Mucosa of rectum (tissue), 2 donors: ENCODE results near the gene OXER1.

ENCODE experiments used
- H3K27ac ChIP-seq, 2 donors: one replicate each; pipeline ENCODE4 v1.7.0; 2013; ENCODE audit warnings: inconsistent platforms in 2 of 2, low read depth in 2 of 2, low read length in 2 of 2
- H3K27me3 ChIP-seq, 2 donors: one replicate each; pipeline ENCODE4 v1.7.0; 2013; ENCODE audit warnings: low read length in 2 of 2; ENCODE audit not compliant: control insufficient read depth in 2 of 2, insufficient read depth in 2 of 2
- H3K36me3 ChIP-seq, 2 donors: one replicate each; pipeline ENCODE4 v1.7.0; 2013; ENCODE audit warnings: low read length in 2 of 2; ENCODE audit not compliant: control insufficient read depth in 2 of 2, insufficient read depth in 2 of 2
- H3K4me1 ChIP-seq, 2 donors: one replicate each; pipeline ENCODE4 v1.7.0; 2013; ENCODE audit warnings: low read length in 2 of 2, mild to moderate bottlenecking in 1 of 2; ENCODE audit not compliant: control insufficient read depth in 2 of 2, insufficient read depth in 2 of 2
- H3K4me3 ChIP-seq, 2 donors: one replicate each; pipeline ENCODE4 v1.7.0; 2013; ENCODE audit warnings: low read length in 2 of 2
- H3K9ac ChIP-seq, 2 donors: one replicate each; pipeline ENCODE4 v1.7.0; 2013; ENCODE audit warnings: low read length in 2 of 2, low read depth in 1 of 2, mild to moderate bottlenecking in 1 of 2
- H3K9me3 ChIP-seq, 2 donors: one replicate each; pipeline ENCODE4 v1.7.0; 2013; ENCODE audit warnings: low read length in 2 of 2; ENCODE audit not compliant: control insufficient read depth in 2 of 2
- donor health status: healthy.
- donor health status: Normal muscosa, but diverticular disease.

OXER1 gene

DNA sequence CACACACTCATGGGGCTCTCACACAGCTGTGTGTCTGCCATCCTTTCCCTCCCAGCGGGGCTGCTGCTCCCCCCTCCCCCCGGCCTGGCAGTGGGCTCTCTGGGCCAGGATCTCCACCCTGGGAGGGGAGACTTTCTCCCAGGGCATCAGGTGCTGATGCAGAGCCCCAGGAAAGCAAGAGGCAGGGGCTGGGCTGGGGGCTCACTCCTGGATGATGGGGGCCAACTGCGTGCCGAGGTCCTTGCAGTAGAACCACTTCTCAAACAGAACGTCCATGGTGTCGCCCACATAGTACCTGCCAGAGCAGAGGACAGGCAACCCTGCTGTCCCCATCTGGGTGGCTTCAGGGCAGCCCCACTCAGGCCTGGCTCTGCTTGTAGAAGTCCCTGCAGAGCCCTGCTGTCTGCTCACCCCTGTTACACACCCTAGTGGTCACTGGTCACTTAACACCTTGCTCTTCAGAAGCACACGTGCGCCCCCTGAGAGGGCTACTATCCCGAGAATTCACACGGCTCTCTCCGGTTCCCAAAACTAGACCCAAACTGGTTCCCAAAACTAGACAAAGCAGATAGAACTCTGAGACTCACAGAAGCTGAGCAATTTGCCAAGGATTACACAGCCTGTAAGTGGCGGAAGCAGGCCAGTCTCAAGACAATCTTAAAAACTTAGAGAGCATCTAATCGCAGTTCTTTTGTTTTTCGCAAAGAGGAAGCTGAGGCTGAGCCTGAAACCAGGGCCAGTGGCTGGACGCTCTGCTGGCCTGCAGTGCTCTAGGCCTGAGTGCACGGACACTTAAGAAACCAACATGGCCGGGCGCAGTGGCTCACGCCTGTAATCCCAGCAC lies 6.6 kb upstream of the OXER1 start:
- Histone ChIP-seq H3K9me3 (no peaks in the 10 kb centered on the region), H3K4me3 (no peak overlapping the region), H3K36me3 (no peaks in the 10 kb centered on the region), H3K9ac (no peak overlapping the region), H3K27ac (no peak overlapping the region), H3K27me3 (no peaks in the 10 kb centered on the region), H3K4me1 (no peaks in the 10 kb centered on the region)

DNA sequence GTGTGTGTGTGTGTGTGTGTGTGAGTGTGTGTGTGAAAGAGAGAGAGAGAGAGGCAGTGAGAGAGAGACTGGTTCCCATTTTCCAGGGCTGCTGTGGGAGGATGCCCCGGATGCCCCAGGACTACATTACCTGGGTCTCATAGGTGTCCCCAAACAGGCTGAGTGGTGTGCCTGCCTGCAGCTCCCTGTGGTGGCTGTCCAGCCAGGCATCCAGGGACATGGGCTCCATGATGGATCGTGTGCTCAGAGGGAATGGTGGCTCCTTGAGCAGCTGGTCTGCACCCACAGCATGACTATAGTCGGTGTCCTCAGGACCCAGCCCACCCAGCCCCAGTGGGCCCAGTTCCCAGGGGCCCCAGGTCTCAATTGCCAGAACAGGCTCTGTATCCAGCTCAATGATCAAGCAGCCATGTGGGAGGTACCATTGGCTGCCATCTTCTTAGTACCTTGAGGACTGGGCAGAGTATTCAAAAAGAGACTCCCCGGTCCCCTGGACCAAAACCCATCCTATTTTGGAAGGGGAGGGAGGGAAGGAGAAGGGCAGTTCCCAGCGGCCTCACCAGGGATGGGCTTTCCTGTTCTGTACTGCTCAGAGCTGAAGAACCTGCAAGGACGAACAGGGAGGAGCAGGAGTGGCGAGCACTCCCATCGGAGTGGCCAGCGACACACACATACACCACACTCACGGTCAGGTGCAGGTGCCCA lies 5.8 kb upstream of the OXER1 start:
- H3K27me3 ChIP-seq, result no peaks in the 10 kb centered on the region
- H3K27ac ChIP-seq, result no peak overlapping the region
- no peak overlapping the region for H3K9ac ChIP-seq
- no peak overlapping the region for H3K4me3 ChIP-seq
- no peaks in the 10 kb centered on the region for H3K36me3 ChIP-seq
- no peaks in the 10 kb centered on the region for H3K4me1 ChIP-seq
- H3K9me3 ChIP-seq, result no peaks in the 10 kb centered on the region

DNA sequence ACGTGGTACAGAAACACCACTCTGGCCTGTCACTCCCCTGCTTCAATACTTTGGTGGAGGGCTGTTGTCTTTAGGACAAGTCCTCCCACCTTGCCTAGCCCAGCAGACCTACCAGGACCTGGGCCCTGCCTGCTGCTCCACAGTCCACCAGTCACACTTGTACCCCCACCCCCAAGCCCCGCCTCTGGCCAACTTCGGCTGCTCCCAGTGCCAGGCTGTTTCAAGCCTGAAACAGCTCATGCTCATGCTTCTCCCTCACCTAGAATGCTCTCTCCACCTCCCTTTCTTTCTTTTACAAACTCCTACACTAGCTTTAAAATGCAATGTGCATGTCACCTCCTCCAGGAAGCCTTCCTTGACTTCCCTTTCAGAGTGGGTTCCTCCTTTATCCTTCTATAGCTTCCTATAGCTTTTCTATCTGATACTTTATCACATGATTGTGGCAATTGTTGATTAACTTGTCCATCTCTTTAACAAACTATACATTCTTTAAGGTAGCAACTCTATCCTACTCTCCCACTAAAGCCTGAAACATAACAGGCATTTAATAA lies 4.8 kb upstream of the OXER1 start:
- Histone ChIP-seq H3K9ac (no peak overlapping the region), H3K4me3 (no peak overlapping the region), H3K9me3 (no peaks in the 10 kb centered on the region), H3K4me1 (no peaks in the 10 kb centered on the region), H3K27ac (no peak overlapping the region), H3K36me3 (no peaks in the 10 kb centered on the region), H3K27me3 (no peaks in the 10 kb centered on the region)

DNA sequence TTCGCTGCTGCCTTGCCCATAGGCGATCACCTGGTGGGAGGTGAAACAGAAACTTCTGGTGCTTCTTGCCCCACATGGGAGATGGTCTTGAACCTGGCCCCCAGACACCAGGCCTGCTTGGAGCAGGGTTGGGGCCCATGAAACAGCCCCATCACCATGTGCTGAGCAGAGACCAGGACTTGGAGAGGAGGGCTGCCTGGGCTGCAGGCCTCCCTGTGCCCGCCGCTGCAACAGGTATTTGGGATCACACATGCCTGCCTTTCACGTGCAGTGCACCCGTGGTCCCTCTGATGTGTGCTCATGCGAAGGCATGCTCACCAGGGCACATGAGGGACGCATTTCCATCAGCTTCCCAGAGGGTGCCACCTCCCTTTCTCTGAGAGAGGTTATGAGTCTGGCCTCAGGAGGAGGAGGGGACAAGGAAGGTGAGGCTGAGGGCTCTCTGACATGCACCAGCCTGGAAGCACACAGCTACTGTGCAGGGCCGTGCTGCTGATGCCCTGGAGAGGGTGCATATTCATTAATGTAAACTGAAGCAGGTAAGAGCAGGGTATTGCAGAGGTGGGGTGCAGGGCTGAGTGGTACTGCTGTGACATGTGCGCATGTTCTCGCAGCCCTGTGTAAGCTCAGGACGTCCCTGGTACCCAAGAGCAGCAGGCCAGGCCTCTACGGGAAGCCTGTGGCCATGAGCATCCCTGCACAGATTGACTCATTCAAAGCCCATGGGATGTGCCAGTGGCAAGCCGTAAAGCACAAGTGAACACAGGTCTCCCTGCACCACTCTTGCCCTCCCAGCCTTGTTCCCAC lies 4.2 kb upstream of the OXER1 start:
- Histone ChIP-seq H3K4me3 (no peak overlapping the region), H3K36me3 (no peaks in the 10 kb centered on the region), H3K9me3 (no peaks in the 10 kb centered on the region), H3K4me1 (no peaks in the 10 kb centered on the region), H3K27me3 (no peaks in the 10 kb centered on the region), H3K27ac (no peak overlapping the region), H3K9ac (no peak overlapping the region)

DNA sequence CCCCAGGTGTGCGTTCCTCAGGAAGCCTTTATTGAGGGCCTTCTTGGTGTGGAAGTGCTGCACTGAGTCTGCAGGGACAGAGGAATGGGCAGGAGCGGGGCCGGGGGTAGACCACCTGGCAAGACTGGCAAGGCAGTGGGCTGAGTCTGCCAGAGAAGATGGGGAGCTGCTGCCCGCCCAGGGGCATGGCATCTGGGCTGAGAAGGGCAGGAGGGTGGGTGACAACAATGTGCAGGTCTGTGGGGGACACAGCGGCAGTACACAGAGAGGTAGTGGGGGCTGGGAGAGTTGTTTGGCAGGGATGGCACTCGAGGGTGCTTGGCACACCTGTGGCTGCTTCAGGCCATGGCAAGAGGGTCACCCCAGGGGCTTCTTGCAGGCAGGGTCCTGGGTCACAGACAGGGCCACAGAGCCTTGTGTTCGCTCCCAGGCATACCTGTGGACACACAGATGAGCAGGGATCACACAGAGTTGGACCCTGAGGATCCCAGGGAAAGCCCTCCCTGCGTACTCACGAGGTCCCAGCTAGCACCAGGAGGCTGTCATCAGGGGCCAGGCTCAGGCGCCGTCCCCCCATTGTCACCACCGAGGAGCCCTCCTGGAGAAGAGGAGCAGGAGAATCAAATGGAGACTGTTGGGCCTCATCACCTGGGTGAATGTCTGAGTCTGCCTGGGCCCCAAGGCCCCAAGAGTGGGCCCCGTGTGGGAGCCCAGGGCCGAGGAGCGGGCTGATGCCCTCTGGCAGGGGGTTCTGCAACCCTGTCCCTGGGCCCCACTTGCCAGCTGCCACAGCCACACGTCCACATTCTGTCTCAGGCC lies 3.4 kb upstream of the OXER1 start:
- Histone ChIP-seq H3K27ac (no peak overlapping the region), H3K9ac (no peak overlapping the region), H3K4me3 (no peak overlapping the region), H3K9me3 (no peaks in the 10 kb centered on the region), H3K36me3 (no peaks in the 10 kb centered on the region), H3K4me1 (no peaks in the 10 kb centered on the region), H3K27me3 (no peaks in the 10 kb centered on the region)

DNA sequence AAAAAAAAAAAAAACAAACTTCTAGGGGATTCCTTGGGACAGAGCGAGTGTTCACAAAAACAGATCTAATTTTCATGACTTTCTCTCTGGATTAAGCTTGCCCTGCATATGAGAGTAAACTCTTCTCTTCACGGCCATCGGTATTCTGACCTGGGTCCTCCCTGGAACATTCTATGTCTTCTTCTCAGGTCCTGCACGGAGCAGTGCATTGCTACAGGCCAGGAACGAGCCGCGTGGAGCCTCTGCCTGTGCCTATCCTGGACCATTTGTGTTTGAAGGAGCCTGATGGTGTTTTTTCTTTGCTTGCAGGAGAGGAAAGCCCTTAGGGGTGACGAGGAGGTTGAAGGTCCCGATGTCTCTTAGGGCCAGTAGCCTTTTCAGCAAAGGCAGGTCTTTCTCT lies 1.8 kb upstream of the OXER1 start:
- Histone ChIP-seq H3K4me1 (no peaks in the 10 kb centered on the region), H3K36me3 (no peaks in the 10 kb centered on the region), H3K4me3 (no peak overlapping the region), H3K27me3 (peaks cover 0 to 2% of the 10 kb centered on the region in 2 donors), H3K9me3 (no peaks in the 10 kb centered on the region), H3K9ac (no peak overlapping the region), H3K27ac (no peak overlapping the region)

DNA sequence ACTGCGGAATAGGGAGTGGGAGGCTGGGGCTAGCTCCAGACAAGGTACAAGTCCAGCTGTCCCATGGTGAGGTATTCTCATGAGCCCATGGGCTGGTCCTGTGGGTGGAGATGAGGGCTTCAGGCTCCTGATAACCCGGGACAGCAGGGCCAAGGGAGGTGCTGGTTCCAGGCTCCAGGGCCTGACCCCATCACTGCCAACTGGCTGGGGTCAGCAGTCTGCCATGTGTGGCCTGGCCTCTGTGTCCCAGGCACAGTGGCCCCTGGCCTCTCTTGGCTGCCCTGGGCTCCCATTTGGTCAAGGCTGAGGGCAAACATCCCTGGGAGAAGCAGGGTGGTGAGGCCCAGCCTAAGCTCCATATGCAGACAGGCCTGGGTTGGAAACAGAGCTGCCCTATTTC lies 966 bp upstream of the OXER1 start:
- Histone ChIP-seq H3K36me3 (peaks cover 0 to 3% of the 10 kb centered on the region in 2 donors), H3K9me3 (no peaks in the 10 kb centered on the region), H3K9ac (no peak overlapping the region), H3K27ac (no peak overlapping the region), H3K4me1 (no peaks in the 10 kb centered on the region), H3K27me3 (peaks cover 0 to 2% of the 10 kb centered on the region in 2 donors), H3K4me3 (no peak overlapping the region)

DNA sequence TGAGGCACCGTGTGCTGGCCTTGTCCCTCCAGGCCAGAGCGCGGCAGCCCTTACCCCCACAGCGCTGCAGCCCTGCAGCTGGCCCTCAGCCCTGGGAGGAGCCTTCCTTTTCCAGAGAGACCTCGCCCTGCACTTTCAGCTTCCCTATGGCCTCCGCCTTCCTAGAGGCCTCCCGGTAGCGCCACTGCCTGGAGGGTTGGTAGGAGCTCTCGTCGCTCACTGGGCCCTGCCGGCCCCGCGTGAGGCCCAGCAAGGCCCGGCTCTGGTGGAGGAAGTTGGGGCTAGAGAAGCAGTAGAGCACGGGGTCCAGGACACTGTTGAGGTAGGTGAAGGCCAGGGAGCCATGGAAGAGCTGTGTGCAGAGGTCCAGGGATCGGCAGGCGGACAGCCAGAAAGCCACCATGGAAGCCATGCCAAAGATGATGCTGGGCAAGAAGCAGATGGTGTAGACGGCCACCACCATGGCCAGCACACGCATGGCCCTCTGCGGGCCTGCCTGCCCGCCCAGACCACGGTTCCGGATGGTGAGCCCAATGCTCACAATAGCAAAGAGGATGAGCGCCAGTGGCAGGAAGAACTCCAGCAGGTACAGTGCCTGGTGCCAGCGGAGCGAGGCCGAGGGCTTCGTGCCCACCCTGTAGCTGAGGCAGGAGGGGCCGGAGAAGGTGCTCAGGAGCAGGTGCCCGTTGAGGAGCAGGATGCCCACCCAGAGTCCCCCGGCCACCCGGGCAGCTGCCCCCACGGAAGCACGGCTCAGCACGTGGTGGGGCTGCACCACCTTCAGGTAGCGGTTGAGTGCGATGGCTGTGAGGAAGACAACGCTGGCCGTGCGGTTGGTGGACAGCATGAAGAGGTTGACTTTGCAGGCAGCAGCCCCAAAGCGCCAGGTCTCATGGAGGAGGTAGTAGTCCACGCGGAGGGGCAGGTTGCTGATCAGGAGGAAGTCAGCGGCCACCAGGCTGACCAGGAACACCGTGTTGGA lies 821 bp downstream of the OXER1 start:
- Histone ChIP-seq H3K27ac (no peak overlapping the region), H3K36me3 (peaks cover 0 to 4% of the 10 kb centered on the region in 2 donors), H3K4me1 (no peaks in the 10 kb centered on the region), H3K9ac (no peak overlapping the region), H3K9me3 (no peaks in the 10 kb centered on the region), H3K4me3 (no peak overlapping the region), H3K27me3 (peaks cover 0 to 2% of the 10 kb centered on the region in 2 donors)
